DOHH2 (cell line): Measurements from ENCODE around the gene MAP3K20.

Experiments
- H3F3A ChIP-seq: fragments of 200-600 bp; sonication (generic), shearing (Covaris generic); 2 replicates; pipeline ENCODE4 v1.6.0; 2016; ENCODE audit warnings: antibody characterized with exemption, mild to moderate bottlenecking; ENCODE audit not compliant: control insufficient read depth, insufficient read depth
- H3K27ac ChIP-seq: fragments of 200-600 bp; sonication (generic); 2 replicates; pipeline ENCODE4 v1.5.1; 2014; ENCODE audit warnings: low read depth, mild to moderate bottlenecking, low read length, moderate library complexity
- H3K27me3 ChIP-seq: fragments of 200-600 bp; sonication (generic); 2 replicates; pipeline ENCODE4 v1.6.1; 2014; ENCODE audit warnings: mild to moderate bottlenecking, low read length, mixed read lengths; ENCODE audit not compliant: control insufficient read depth
- H3K36me3 ChIP-seq: fragments of 200-600 bp; sonication (generic); 2 replicates; pipeline ENCODE4 v1.6.1; 2014; ENCODE audit warnings: mild to moderate bottlenecking, low read length, moderate library complexity, mixed read lengths; ENCODE audit not compliant: control insufficient read depth
- H3K4me1 ChIP-seq: fragments of 200-600 bp; sonication (generic); 2 replicates; pipeline ENCODE4 v1.6.1; 2014; ENCODE audit warnings: mild to moderate bottlenecking, low read length, mixed read lengths; ENCODE audit not compliant: control insufficient read depth
- H3K4me2 ChIP-seq: fragments of 200-600 bp; sonication (generic); 2 replicates; pipeline ENCODE4 v1.6.0; 2014; ENCODE audit warnings: mild to moderate bottlenecking, low read length, moderate library complexity
- H3K4me3 ChIP-seq: fragments of 200-600 bp; sonication (generic); 2 replicates; pipeline ENCODE4 v1.5.1; 2014; ENCODE audit warnings: mild to moderate bottlenecking, low read length, mixed read lengths
- H3K79me2 ChIP-seq: fragments of 200-600 bp; sonication (generic); 2 replicates; pipeline ENCODE4 v1.6.1; 2014; ENCODE audit warnings: mild to moderate bottlenecking, low read length, mixed read lengths; ENCODE audit not compliant: control insufficient read depth
- H3K9me2 ChIP-seq: fragments of 200-600 bp; sonication (generic); replicated peaks from 2 replicates; pipeline ENCODE4 v1.6.1; 2014; ENCODE audit warnings: mild to moderate bottlenecking, low read length, mixed read lengths; ENCODE audit not compliant: control insufficient read depth
- H3K9me3 ChIP-seq: fragments of 200-600 bp; sonication (generic); 2 replicates; pipeline ENCODE4 v1.6.1; 2014; ENCODE audit warnings: antibody characterized with exemption, low read length, mixed read lengths; ENCODE audit not compliant: control insufficient read depth, insufficient read depth
- H4K20me1 ChIP-seq: fragments of 200-600 bp; sonication (generic); 2 replicates; pipeline ENCODE4 v1.6.0; 2014; ENCODE audit warnings: low read depth, mild to moderate bottlenecking, antibody characterized with exemption, low read length, moderate library complexity; ENCODE audit not compliant: control insufficient read depth, insufficient read depth
- CTCF ChIP-seq: fragments of 200-600 bp; sonication (generic); IDR thresholded peaks from one replicate; pipeline ENCODE4 v1.5.1; 2014; ENCODE audit warnings: antibody characterized with exemption, mild to moderate bottlenecking, low read depth, low read length; ENCODE audit not compliant: poor library complexity, severe bottlenecking
- EZH2phosphoT487 ChIP-seq: fragments of 200-600 bp; sonication (generic); IDR thresholded peaks from 2 replicates; pipeline ENCODE4 v1.6.1; 2017; ENCODE audit warnings: borderline replicate concordance, mild to moderate bottlenecking, antibody characterized with exemption, low read length, moderate library complexity, mixed read lengths

Gene MAP3K20

DNA sequence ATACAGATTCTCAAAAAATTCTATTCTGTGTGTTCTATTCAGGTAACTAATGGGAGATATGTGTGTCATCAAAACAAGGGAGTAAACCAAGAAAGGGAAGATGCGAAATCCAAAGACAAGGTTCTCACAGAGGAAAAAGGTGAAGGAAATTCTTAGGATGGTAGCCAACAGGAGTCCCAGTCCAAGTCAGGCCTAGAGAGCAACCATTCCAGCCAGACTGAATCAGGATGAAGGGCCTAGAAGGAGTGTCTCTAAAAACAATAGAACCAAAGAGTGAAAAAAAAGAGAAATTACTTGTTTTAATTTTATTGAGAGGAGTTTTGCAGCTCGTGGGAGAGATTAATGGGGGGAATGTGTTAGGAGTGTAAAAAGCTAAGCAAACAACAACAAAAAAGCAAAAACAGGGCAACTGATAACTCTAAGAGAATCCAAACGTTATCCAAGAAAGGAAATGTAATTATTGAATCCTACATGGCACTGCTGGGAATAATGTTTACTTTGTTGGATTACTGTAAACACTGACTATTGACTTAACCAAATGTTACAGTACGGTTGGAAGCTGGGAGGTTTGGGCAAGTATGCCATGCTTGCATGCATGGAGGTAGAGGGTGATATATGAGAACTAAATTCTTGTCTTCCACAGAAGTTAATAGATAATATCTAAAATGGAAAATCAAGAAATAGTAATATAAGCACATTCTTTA lies 12.3 kb downstream of the MAP3K20 start:
- TF ChIP-seq CTCF (no peak), EZH2phosphoT487 (no peak)
- Histone ChIP-seq H3K9me2 (no peaks in the 10 kb centered on the region), H3K27me3 (no peaks in the 10 kb centered on the region), H3K79me2 (peaks cover 84% of the 10 kb centered on the region), H4K20me1 (no peaks in the 10 kb centered on the region), H3K4me2 (no peak overlapping the region), H3K4me3 (no peak overlapping the region), H3F3A (no peaks in the 10 kb centered on the region), H3K9me3 (no peaks in the 10 kb centered on the region), H3K36me3 (peaks cover 37% of the 10 kb centered on the region), H3K27ac (no peak overlapping the region), H3K4me1 (peaks cover 8% of the 10 kb centered on the region)

- Histone ChIP-seq H3K36me3 (peaks cover 52% of the 10 kb centered on the region), H3K9me3 (no peaks in the 10 kb centered on the region), H3K4me2 (no peak overlapping the region), H3K27ac (no peak overlapping the region), H4K20me1 (no peaks in the 10 kb centered on the region), H3K9me2 (no peaks in the 10 kb centered on the region), H3K79me2 (peaks cover 73% of the 10 kb centered on the region), H3K4me1 (no peaks in the 10 kb centered on the region), H3F3A (no peaks in the 10 kb centered on the region), H3K27me3 (no peaks in the 10 kb centered on the region), H3K4me3 (no peak overlapping the region)
- no peak for TF ChIP-seq CTCF
- TF ChIP-seq EZH2phosphoT487: no peak
These were observed 14.7 kb downstream of the MAP3K20 start for GRCh38 chr2:173090276-173090877.

- H3K79me2 ChIP-seq: peaks cover 66% of the 10 kb centered on the region
- no peaks in the 10 kb centered on the region for H3K4me1 ChIP-seq
- no peaks in the 10 kb centered on the region for H4K20me1 ChIP-seq
- no peaks in the 10 kb centered on the region for H3K9me3 ChIP-seq
- H3K27me3 ChIP-seq: no peaks in the 10 kb centered on the region
- H3K27ac ChIP-seq: no peak overlapping the region
- TF ChIP-seq CTCF (no peak), EZH2phosphoT487 (no peak)
- H3K36me3 ChIP-seq: peaks cover 59% of the 10 kb centered on the region
- no peaks in the 10 kb centered on the region for H3K9me2 ChIP-seq
- H3F3A ChIP-seq: no peaks in the 10 kb centered on the region
- H3K4me3 ChIP-seq: no peak overlapping the region
- no peak overlapping the region for H3K4me2 ChIP-seq
These were observed 15.5 kb downstream of the MAP3K20 start for GRCh38 chr2:173090973-173091660.
